Measurements from ENCODE around the gene PTTG1.

DNA sequence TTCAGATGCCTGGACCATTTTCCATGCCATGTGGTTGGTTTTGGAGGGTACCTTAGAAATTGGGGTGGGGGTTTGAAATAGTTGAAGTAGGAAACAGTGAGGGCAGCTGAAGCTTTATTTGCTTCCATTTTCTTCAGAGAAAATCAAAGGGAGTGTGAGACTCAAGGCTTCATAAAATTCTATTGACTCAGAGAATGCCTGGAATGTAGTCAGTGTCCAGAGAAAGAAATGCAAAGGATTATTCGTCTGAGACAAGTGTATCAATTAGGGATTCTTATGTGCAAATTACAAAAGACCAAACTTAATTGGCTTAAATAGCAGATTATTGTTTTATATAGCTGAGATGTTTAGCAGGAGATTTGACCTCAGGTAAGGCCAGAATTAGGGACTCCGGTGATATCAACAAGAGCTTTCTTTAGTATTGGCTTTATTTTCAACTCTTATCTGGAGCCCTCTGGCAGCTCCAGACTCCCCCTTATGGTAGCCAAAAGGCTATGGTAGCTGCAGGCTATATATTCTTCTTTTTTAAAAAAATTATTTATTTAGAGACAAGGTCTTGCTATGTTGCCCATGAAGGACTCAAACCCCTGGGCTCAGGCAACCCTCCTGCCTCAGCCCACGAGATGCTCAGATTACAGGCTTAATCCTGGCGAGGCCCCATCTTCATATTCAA, 38.9 kb downstream of the PTTG1 start:
- TF ChIP-seq, protein P1, sequence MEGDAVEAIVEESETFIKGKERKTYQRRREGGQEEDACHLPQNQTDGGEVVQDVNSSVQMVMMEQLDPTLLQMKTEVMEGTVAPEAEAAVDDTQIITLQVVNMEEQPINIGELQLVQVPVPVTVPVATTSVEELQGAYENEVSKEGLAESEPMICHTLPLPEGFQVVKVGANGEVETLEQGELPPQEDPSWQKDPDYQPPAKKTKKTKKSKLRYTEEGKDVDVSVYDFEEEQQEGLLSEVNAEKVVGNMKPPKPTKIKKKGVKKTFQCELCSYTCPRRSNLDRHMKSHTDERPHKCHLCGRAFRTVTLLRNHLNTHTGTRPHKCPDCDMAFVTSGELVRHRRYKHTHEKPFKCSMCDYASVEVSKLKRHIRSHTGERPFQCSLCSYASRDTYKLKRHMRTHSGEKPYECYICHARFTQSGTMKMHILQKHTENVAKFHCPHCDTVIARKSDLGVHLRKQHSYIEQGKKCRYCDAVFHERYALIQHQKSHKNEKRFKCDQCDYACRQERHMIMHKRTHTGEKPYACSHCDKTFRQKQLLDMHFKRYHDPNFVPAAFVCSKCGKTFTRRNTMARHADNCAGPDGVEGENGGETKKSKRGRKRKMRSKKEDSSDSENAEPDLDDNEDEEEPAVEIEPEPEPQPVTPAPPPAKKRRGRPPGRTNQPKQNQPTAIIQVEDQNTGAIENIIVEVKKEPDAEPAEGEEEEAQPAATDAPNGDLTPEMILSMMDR (IDR thresholded peaks at IDR 0.05) = no peak
- no peak for TF ChIP-seq EZH2 (IDR thresholded peaks at IDR 0.05)

Measured in neural progenitor cell (in vitro differentiated cells).